Measurements from ENCODE around the gene SYNE4.
"Not testable (repeated sequence)": the region's sequence is repeated elsewhere in the genome, so short reads cannot be mapped to it uniquely, and the experiment has no call there.

SYNE4 gene

DNA sequence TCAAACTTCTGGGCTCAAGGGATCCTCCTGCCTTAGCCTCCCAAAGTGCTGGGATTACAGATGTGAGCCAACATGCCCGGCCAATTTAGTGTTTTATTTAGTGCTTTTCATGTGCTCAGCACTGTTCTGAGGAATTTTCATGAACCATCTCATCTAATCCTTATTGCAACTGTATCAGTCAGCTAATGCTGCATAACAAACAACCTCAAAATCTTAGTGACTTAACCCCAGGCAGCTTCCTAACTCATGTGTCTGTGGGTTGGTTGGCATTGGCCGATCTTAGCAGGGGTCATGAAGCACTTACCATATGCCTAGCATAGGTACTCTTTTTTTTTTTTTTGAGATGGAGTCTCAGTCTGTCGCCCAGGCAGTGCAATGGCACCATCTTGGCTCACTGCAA, 19.8 kb downstream of the SYNE4 start:
- DNase-seq, result no peak

- DNase-seq, result no peak
Measured at GRCh38 chr19:35987571-35987896, 21.1 kb downstream of the SYNE4 start.

GRCh38 chr19:35986664-35987570, 21.7 kb downstream of the SYNE4 start:
- DNase-seq, result peak; percentile 76

GRCh38 chr19:35986111-35986510, 22.5 kb downstream of the SYNE4 start:
- no peak for DNase-seq

GRCh38 chr19:35983177-35983576, 25.4 kb downstream of the SYNE4 start:
- no peak for DNase-seq

GRCh38 chr19:35980997-35981396, 27.6 kb downstream of the SYNE4 start:
- not testable (repeated sequence) for DNase-seq

DNA sequence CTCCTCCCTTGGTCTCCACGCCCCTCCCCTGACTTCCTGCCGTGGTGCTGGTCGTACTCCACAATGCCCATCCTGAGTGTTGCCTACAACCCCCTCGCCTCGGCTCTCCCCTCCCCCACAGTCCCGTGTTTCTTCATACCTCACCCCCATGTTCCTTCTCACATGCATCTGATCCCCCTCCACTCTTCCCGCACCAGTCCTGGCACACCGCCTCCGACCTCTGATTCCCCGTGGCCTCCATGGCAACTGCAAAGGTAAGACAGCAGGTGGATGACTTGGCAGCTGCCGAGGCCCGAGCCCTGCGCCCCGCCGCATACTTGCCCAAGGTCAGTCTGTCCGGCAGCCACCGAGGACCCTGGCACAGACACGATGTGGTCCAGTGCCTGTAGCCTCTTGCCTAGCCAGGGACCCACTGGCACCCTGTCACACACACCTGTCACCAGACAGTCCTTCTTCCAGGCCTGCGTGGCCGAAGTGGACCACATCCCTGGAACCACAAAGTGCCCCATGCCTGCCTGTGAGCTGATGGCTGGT, 29.7 kb downstream of the SYNE4 start:
- no peak for DNase-seq

- no peak for DNase-seq
Measured at GRCh38 chr19:35978271-35978670, 30.3 kb downstream of the SYNE4 start.

- no peak for DNase-seq
Measured at GRCh38 chr19:35977446-35978222, 31.0 kb downstream of the SYNE4 start.

- no peak for DNase-seq
Measured at GRCh38 chr19:35975608-35976214, 32.9 kb downstream of the SYNE4 start.

GRCh38 chr19:35973487-35973886, 35.1 kb downstream of the SYNE4 start:
- DNase-seq, result no peak

- no peak for DNase-seq
Measured at GRCh38 chr19:35966771-35967170, 41.8 kb downstream of the SYNE4 start.

DNA sequence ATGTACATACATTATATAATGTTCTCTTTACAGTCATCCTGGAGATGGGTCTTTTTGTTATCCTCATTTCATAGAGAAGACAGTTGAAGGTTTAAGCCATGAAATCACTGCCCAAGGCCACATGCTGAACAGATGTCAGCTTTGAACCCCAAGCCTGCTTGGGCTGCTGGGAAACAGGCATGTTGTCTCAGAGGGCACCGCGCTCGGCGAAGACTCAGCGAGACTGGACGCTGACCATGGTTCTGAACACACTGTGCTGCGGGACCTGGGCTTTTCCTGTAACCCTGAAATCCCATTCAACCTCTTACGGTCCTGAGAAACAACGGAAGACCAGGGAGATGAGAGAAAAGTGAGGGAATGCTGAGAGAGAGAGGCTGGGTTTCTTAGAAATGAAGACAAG, 45.1 kb downstream of the SYNE4 start:
- DNase-seq, result no peak

- DNase-seq, result no peak
Measured at GRCh38 chr19:35960432-35960972, 48.1 kb downstream of the SYNE4 start.

DNA sequence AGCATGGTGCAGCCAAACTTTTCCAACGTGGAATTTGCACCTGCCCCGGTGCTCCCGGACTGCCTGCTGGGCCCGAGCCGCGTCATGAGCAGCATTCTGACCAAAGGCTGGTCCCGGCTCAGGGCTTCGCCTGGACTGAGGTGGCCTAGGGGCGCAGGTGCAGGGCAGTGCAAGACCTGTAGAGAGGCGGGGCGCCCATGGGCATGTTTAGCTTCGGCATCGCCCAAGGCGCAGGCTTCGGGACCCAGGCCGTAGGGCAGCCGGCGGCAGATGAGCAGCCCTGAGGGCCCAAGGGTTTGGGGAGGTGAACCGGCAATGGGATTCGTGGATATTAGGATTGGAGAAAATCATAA, 48.7 kb downstream of the SYNE4 start:
- DNase-seq, result no peak

- DNase-seq, result peak; percentile 40
Measured at GRCh38 chr19:35959040-35959967, 49.3 kb downstream of the SYNE4 start.

GRCh38 chr19:35958660-35959039, 50.0 kb downstream of the SYNE4 start:
- DNase-seq, result no peak

DNA sequence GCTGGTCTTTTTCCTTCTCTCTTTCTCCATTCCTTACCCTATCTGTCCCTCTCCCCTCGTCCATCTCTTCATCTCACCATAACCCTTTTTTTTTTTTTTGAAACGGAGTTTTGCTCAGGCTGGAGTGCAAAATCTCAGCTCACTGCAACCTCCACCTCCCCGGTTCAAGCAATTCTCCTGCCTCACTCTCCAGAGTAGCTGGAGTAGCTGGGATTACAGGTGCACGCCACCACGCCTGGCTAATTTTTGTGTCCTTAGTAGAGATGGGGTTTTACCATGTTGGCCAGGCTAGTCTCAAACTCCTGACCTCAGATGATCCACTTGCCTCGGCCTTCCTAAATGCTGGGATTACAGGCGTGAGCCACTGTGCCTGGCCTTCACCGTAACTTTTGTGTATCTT, 51.2 kb downstream of the SYNE4 start:
- not testable (repeated sequence) for DNase-seq

DNA sequence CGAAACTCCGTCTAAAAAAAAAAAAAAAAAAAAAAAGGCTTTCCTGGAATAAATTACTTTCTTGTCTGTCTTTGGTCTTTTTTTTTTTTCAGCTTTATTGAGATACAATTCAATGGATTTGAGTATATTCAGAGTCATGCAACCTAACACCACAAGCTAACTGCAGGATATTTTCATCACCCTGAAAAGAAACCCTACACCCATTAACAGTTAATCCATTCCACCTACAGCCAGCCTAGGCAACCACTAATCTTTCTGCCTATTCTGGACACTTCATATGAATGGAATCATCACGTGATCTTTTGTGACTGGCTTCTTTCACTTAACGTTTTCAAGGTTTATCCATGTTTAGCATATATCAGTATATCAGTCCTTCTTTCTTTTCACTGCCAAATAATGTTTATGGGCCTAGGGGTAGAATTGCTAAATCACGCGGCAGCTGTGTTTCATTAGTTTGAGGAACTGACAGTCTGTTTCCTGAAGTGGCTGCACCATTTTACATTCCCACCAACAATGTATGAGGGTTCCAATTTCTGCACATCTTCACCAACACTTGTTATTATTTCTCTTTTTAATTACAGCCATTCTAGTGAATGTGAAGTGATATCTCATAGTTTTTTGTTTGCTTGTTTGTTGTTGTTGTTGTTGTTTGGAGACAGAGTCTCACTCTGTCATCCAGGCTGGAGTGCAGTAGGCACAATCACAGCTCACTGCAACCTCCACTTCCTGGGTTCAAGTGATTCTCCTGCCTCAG, 52.6 kb downstream of the SYNE4 start:
- no peak for DNase-seq

All from NCI-H345 (cell line).